Hematopoietic multipotent progenitor cell treated with erythropoietin and hydrocortisone succinate and interleukin-3 and kit ligand, for 15 days (in vitro differentiated cells): Measurements from ENCODE around the gene TDRD3.
"Not testable (repeated sequence)": the region's sequence is repeated elsewhere in the genome, so short reads cannot be mapped to it uniquely, and the experiment has no call there.

Experiments used
- DNase-seq: peaks from one replicate; pipeline ENCODE4 v3.0.0-alpha.2; 2015; ENCODE audit warnings: low spot score

The TDRD3 gene

DNA sequence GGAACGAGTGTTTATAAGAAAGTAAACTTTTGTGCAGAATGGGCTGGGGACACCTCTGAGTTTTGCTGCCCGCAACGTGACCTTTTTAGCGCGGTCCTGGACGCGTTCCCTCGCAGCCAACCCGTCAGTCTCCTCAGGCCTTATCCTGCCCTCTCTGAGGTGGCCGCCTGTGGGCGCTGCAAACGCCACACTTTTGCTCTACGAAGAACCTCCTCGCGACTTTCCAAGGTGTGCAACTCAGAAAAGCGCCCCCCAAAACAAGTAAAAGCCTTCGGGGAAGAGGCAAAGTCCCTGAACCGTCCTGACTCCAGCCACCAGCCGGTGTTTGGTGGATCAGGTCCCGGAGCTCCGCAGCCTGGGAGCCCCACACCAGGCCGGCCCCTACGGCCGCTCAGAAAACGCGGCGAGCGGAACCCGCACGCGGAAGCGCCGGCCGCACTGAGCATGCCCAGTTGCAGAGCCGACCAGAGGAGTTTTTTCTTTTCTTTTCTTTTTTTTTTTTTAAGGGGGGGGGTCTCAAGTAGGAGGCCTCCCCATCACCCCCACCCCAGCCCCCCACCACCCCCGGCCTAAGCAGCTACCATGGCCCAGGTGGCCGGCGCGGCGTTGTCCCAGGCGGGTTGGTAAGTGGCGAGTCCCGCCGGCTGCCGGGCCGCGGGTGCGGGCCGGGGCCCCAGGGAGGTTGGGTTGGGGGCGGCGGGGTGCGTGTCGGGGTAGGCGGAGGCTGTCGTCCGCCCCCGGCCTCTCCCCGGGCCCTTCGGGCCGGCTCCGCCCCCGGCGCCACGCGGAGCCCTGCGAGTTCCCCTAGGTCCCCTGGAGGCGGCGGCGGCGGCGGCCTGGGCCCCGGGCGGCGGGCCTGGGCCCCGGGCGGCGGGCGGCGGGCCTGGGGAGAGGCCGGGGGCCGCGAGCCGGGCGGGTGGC lies at the start of gene TDRD3:
TSS of gene TDRD3 (plus strand) at position 438 of the 921 bp plus-strand sequence. CDS start at position 583, 145 bp downstream.
- peak; percentile 81 for DNase-seq

DNA sequence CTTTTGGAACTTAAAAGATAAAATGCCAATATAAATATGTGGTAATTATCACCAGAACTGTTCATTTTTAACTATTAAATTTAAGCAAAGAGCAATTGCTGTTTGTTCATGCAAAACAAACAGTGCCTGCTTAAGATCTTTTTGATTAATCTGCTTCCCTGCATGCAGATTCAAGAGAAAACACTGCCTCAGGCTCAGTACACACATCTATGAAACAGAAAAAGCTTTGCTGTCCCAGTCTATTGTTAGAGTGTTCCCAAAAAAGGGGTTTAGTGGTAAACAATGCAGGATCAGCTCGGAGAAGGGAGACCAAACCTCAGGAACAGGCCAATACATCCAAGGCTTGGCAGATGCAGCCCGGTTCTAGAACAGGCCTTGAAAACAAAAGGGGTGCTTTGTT lies 49.3 kb upstream of the TDRD3 start:
- no peak for DNase-seq

DNA sequence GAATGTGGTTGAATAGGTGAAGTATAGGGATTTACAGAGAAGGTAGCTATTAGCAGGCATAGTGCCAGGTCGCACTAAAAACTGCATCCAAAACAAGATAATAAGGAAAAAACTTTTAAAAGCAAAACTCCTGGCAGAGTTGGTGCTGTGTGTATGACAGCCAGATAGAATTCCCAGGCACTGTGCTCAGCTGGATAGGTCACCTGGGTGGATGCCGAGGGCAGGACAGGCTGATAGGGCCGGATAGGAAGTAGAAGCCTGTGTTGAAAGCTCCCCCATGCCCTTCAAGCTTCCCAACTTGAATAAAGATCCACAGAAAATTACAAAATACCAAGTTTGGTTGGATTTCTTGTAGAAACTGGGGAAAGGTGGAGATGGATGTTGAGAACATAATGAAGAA lies 48.9 kb upstream of the TDRD3 start:
- DNase-seq: no peak

DNA sequence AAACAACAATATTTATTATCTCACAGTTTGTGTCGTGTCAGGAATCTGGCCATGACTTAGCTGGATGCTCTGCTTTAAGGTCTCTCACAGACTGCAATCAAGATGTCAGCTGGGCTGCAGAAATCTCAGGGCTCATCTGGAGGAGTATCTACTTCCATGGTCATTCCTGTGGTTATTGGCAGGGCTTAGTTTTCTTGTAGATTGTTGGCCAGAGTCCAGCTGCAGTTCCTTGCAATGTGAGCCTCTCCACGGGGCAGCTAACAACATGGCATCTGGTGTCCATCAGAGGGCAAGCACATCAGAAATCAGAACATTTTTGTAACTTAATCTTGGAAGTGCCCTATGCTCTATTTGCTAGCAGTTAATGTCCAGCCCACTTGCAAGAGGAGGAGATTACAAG lies 45.7 kb upstream of the TDRD3 start:
- DNase-seq: no peak

DNA sequence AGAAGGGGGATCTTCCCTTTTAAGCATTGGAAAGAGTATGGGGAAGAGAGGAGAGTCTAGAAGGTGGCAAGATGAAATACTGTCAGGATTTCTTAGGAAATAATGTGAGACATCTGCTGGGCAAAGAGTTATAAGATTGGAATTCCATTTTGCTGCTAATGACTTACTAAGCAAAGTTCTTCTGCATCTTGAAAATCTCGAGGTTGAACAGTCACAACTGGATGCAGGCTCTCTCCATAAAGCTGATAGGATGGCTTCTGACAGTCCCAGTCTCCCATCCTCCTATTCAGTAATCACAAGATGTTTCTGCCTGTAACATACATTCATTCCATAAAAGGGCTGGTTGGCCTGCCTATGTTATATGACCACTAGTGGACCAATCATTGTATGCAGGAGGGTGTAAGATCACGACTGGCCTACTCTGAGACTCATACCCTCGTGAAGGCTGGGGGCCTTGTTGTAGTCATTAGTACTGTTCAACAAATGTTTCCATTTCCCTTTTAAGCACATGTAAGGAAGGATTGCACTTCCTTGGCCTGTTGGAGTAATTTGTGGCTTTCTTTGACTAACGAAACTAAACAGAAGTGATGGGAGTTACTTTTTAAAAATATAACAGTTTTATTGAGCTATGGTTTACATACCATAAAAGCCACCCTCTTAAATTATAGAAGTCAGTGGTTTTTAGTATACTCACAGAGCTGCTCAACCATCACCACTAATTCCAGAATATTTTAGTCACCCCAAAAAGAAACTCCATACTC lies 45.0 kb upstream of the TDRD3 start:
- no peak for DNase-seq

DNA sequence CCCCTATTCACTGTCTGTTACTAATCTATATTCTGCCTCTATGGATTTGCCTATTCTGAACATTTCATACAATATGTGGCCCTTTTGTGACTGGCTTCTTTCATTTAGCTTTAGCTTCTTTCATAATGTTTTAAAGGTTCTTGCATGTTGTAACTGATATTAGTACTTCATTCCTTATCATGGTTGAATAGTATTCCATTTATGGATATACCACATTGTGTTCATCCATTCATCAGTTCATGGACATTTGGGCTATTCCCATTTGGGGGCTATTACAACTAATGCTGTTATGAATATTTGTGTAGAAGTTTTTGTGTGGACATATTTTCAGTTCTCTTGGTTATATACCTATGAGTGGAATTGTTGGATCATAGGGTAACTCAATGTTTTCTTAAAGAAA lies 44.4 kb upstream of the TDRD3 start:
- no peak for DNase-seq

DNA sequence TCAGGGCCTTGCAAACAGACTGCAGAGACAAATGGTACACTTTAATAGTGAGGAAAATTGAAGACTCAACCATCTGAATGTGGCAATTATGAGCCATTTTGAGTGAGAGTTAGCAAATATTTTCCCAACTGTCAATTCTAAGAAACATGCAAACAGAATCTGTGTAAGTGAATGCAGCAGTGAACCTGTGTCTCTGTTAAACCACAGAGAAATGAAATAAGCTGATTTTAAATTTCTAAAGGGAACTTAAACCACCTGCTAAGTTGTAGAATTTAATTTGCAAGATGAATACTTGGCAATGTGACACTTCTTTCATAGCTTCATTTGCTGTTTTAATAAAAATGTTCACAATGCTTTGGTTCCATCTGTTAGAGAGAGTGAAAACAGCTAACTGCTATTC lies 42.0 kb upstream of the TDRD3 start:
- no peak for DNase-seq

DNA sequence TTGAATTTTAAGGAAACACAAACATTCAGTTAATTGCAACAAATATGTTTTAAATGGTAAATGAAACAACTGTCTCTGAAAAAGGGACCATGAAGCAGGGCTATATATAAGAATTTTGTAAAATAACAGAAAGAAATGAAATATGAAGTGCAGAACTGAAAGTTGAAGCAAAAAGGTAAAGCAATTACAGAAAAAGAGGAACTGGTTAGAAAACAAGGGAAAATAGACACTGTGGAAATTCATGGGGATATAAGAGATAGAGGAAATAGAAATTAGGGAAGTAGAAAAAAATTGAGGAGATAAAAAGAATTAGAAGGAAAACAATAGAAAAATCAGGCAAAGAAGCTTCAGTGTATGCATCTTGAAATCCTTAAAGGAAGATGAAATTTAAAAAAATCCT lies 40.0 kb upstream of the TDRD3 start:
- DNase-seq: no peak

DNA sequence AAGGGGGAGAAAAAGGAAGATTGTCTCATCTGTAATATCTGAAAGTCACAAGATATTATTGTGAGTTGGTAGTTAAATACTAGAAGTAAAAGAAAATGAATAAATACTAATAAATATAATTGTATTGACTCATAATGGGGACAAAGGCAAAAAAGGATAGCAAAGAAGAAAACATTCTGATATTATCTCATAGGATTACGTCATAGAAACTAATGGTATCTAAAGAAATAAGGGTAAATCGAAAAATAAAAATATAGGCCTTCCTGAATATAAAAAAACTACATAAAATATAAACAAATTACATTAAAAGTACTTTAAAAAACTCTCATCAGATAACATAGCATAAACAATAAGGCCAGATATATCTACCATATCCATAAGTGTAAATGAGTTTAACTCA lies 38.6 kb upstream of the TDRD3 start:
- no peak for DNase-seq

DNA sequence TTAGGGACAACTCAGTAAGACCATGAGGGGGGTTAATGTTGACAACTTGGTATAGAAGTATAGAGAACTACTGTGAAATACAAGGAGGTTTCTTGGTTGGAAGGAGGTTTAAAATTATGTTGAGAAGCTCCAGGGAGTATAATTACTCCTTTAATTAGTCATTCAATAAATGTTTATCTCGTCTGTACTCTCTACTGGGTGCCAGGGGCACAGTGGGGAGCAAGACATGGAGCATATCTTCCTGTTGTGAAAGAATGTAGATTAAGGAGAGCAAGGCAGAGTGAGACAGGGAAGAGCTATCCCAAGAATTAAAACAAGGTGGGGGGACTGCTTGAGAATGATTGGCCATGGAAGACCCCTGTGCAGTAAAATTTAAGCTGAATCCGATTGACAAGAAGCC lies 33.7 kb upstream of the TDRD3 start:
- no peak for DNase-seq

DNA sequence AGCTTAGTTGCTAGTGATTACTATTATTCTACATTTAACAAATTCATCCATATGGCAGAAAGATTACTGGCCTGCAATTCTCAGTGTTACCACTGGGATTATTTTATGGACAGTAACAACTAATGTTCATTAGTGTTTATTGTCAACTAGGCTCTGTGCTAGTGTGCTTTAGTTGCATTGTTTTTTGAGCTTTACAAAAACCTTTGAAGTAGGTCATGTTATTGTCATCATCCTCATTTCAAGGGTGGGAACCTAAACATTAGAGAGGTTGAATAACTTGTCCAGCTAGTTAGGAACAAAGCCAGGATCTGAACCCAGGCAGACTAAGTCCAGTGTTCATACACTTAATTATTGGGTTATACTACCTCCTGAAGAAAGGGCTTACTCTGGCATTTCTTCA lies 27.8 kb upstream of the TDRD3 start:
- no peak for DNase-seq

DNA sequence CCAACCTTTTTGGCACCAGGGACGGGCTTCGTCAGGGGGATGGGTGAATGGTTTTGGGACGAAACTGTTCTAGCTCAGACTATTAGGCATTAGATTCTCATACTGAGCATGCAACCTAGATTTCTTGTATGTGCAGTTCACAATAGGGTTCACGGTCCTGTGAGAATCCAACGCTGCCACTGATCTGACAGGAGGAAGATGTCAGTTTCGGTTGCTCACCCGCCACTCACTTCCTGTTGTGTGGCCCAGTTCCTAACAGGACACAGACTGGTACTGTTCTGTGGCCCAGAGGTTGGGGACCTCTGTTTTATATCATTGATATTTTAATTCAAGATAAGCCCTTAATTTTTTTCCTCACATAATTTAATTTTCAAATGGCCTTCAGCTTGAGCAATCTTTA lies 26.7 kb upstream of the TDRD3 start:
- DNase-seq: no peak

DNA sequence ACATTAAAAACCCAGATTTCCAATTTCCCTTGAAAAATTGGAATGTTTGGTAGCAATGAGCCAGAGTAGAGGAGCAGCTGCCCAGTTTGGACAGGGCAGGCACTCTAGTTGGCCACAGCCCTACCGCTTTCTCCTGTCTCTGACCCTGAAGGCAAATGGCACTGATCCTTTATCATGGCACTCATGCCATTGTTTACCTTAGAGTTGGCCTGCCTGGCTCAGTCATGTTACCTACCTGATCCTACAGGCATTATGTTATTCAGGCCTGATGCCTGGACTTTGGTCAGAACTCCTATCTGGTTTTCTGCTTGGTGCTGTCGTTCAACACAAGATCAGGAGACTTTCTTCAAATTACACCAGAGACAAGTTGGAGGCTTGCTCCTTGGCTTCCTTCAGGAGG lies 24.9 kb upstream of the TDRD3 start:
- DNase-seq: no peak

DNA sequence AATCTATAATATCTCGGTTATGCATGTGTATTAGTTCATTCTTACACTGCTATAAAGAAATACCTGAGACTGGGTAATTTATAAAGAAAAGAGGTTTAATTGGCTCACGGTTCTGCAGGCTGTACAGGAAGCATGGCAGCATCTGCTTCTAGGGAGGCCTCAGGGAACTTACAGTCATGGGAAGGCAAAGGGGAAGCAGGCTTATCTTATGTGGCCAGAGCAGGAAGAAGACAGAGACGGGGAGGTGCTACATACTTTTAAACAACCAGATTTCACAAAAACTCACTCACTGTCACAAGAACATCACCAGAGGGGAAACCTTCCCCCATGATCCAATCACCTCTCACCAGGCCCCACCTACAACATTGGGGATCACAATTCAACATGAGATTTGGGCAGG lies 17.7 kb upstream of the TDRD3 start:
- not testable (repeated sequence) for DNase-seq

DNA sequence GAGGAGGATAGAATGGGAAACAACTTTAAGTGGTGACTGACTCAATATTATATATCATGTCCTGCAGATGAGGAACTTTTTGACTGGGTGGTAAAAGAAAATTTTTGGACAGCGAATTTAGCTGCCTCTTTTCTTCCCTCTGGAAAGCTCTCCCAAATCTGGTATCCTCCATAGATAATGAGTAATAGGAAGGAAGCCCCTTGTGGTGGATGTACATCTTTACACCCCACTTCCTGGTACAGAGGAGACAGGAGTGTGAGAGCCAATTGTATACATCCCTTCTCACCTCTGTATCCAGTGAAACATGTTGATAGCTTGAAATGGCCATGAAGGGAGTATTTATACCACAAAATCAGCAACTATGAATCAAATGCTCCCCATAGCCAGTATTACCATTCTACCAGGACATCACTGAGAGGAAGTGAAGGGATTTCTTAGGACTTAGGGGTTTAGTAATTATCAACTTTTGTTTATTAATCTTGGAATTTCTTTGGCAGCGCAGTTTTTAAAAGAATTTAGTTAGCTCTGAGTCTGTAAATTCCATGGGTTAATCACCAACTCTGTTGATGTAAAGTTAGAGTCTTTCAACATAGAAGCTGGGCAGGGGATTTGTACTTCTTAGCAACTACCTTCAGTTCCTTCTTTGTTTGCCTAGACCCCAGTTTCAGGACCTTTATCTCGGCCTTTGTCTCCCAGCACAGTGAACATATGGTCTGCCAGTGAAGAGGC lies 17.0 kb upstream of the TDRD3 start:
- DNase-seq: no peak

DNA sequence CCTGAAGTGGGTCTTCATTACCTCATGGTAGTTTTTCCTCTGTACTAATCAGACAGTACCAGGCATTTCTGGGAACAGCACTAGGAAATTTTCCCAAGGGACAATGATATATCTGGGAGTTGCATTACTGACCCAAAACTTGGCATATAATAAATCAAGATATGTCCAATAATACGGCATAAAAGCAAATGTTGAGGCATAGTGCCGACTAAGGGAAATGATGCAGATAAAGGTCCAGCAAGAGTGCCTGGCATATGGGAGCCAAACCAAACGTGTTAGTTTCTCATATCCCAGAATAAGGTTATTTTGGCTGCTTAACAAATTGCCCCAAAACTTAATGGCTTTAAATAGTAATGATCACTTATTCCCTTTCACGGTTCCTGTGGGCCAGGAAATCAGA lies 12.1 kb upstream of the TDRD3 start:
- DNase-seq: no peak

DNA sequence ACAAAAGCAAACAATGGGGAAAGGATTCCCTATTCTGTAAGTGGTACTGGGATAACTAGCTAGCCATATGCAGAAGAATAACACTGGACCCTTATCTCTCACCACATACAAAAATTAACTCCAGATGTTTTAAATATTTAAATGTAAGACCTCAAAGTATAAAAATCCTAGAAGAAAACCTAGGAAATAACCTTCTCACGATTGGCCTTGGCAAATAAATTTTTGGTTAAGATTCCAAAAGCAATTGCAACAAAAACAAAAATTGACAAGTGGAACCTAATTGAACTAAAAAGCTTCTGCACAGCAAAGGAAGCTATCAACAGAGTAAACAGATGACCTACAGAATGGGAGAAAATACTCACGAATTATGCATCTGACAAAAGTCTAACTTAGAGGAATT lies 10.8 kb upstream of the TDRD3 start:
- no peak for DNase-seq

DNA sequence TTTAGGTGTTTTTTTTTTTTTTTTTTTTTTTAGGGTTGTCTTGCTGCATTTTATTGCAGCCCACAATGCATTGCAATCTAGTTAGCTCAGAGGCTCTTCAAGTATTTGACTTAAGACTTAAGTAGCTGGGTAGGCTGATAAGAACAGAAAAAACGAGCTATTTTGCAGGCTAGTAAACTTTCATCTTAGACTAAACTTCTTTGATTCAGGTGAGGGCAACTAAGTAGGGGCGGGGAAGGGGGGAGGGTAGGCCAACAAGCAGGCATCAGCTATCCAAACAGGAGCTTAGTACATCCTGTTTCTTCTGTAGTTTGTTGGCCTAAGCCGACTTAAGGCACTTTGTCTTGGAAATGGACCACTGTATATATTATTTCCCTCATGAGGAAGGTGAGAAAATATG lies 4.9 kb upstream of the TDRD3 start:
- no peak for DNase-seq

DNA sequence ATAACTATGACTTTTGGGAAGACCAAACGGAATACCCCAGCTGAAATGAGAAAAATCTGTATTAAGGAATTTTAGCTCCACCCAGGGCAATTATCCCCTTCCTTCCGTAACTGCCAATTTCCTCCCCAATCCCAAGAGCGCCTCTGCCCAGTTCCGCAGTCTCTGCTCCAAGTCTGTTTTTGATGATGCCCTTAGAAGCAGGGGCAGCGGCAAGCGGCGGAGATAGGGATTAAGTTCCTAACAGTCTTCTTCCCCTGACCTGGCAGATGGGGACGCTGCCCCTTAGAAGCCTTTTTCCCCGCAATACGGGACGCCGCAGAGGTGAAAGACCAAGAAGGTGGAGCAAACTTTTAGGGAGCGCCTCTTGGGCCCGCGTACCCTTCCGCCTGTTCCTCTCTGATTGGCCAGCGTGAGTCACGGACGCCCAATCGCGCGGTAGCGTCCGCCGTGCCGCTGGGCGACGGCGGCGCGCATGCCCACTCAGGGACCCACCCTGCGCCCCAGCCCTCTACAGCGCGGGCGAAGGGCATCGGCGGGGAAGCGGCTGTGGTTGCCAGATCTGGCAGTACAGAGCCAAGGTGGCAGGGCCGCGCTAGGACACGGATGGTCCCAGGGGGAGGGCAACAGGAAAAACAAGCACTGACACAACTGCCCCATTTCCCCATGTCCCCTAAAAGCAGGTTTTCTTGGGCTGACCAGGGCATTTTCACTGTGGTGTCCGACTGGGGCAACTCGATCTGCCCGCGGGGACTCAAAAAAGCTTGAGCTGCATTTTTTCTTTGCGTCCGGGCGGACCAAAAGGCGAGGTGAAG lies 843 bp upstream of the TDRD3 start:
- DNase-seq: peak; percentile 90

DNA sequence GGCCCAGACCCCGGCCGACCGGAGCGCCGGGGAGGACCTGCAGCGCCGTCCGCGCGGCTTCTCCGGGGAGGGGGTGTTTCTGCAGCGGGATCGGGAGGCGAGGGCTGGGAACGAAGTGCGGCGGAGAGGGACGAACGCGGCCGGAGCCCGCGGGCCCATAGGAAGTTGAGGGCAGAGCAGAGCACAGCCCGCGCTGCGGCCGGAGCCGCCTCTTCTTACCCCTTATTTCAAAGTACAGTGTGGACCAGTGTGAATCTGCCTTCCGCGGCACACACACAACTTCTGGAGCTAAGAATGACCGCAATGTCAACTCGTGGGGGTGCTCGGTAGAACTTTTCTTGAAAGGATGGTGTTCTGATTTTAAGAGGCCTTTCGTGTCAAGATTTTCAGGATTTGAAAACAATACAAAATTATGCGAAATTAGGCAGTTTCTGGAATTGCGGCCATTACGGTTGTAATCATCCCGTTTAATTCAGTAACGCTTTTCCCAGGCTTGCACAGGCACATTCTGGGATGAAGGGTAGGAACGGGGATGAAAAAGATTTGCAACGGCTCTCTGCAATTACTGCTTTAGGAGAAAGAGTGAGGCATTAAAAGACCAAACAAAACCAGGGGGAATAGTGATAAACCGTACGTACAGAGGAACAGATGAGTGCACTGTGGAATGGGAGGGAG lies 821 bp downstream of the TDRD3 start:
- DNase-seq: peak; percentile 24

DNA sequence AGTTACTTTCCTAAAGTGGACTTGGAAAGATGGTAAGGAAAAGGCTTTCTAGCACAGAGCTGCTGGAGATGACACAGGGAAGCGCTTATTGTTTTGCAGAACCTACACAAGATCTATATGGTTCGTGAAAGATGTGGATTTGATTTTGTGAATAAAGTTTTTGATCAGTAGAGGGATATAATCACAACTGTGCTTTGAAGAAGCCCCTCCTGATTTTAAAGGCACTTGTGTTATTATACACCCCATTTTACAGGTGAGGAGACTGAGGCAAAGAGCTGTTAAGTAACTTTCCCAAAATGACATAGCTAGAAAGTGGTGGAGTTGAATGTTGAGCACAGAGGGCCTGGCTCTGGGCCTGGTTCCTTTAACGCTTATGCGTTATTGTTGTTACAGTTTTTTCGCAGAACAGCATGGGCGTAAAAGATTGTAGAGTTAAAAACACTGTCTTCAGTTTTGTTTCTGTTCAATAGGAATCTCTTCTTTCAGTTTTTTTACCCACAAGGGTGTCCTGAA lies 1.4 kb downstream of the TDRD3 start:
- DNase-seq: no peak
